Body of pancreas (tissue), 4 donors: ENCODE measurements around the gene SNX32. TPM values are rescaled to one million over a fixed set of nuclear protein-coding genes. Genes with fewer than 3 reads are reported as not detected.

Experiments
- ATAC-seq: fragments of 150-250 bp; one replicate; pipeline ENCODE4 v1.9.1; 2016
- DNase-seq, 4 donors: peaks; one replicate each; pipeline ENCODE4 v3.0.0-alpha.2; 2019
- H3K27ac ChIP-seq, 4 donors: fragments of 200-600 bp; sonication (generic); 1 replicate in 3 of 4; 2 replicates in 1 of 4; pipeline versions ENCODE4 v1.5.1 to v1.6.1; 2016 to 2019; ENCODE audit warnings: mild to moderate bottlenecking in 1 of 4, mixed read lengths in 1 of 4, moderate library complexity in 1 of 4
- H3K27me3 ChIP-seq, 2 donors: fragments of 200-600 bp; sonication (generic); one replicate each; pipeline ENCODE4 v1.6.0; 2016; ENCODE audit warnings: mild to moderate bottlenecking in 1 of 2
- H3K36me3 ChIP-seq, 2 donors: fragments of 200-600 bp; sonication (generic); replicated peaks in 1 of 2; 2 replicates each; pipeline ENCODE4 v1.5.1; 2016; ENCODE audit warnings: low read depth in 2 of 2; ENCODE audit not compliant: insufficient read depth in 1 of 2
- H3K4me1 ChIP-seq: fragments of 200-600 bp; sonication (generic); one replicate; pipeline ENCODE4 v1.6.0; 2016
- H3K4me3 ChIP-seq, 2 donors: fragments of 200-600 bp; sonication (generic); 1 replicate in 1 of 2; 2 replicates in 1 of 2; pipeline ENCODE4 v1.5.1; 2016 to 2019
- H3K9me3 ChIP-seq, 3 donors: fragments of 200-600 bp; sonication (generic); 1 replicate in 2 of 3; 2 replicates in 1 of 3; pipeline ENCODE4 v1.5.1; 2016
- CTCF ChIP-seq, 7 experiments: fragments of 450-650 bp in 4 of 7; fragments of 200-600 bp in 3 of 7; sonication (generic) in 3 of 7; IDR thresholded peaks; one replicate each; pipeline ENCODE4 v1.5.1; 2016 to 2019; ENCODE audit warnings: antibody characterized with exemption in 7 of 7
- POLR2A ChIP-seq, 3 donors: fragments of 450-650 bp; IDR thresholded peaks; one replicate each; pipeline ENCODE4 v1.6.1; 2016; ENCODE audit warnings: antibody characterized with exemption in 3 of 3, mild to moderate bottlenecking in 2 of 3
- WGBS, 2 donors: methylation state at CpG; one replicate each; pipeline ENCODE4 v1.1.5; 2017; 5-methylcytosine and 5-hydroxymethylcytosine counted together
- intact Hi-C: fragments of 100-400 bp; cut with DNase I; formaldehyde crosslinking; loops from one replicate; pipeline ENCODE4 v1.15.1; 2023
- total RNA-seq, 2 donors: library from RNA; depleted of rRNA; stranded (reverse); fragments of >200 nt; gene quantifications; one replicate each; pipeline ENCODE4 v1.1.0, GENCODE V29; 2016

SNX32 gene
- total RNA-seq, 2 donors from 2014 or later: 0.26 TPM; not detected in 1

DNA sequence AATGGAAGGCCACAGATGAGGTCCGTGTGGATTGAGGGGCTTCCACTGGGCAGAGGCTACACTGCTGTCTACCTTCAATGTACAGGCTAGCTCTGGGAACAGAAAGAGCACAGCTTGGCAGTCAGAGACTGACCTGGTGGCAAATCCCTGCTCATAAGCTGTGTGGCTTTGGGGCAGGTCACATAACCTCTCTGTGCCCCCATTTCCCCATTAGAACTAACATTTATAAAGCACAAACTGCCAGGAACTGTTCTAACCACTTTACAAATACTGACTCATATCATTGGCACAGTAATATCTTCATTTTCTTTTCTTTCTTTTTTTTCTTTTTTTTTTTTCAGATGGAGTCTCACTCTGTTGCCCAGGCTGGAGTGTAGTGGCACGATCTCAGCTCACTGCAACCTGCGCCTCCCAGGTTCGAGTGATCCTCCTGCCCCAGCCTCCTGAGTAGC, 63.3 kb downstream of the SNX32 start:
- intact Hi-C loops: no loop called here
- DNase-seq (no peak), ATAC-seq (no peak)
- peaks cover 17% of the 10 kb centered on the region for H3K4me1 ChIP-seq
- no peak for TF ChIP-seq POLR2A (IDR thresholded peaks at IDR 0.05)
- TF ChIP-seq CTCF (IDR thresholded peaks at IDR 0.05): no peak
- 87 to 88% methylated on average over 4 of the region's 4 CpGs for WGBS, 2 donors
- peaks cover 0 to 11% of the 10 kb centered on the region in 2 donors for H3K27me3 ChIP-seq
- H3K36me3 ChIP-seq: no peaks in the 10 kb centered on the region
- H3K4me3 ChIP-seq: no peak overlapping the region
- H3K9me3 ChIP-seq: no peaks in the 10 kb centered on the region
- no peak overlapping the region for H3K27ac ChIP-seq

DNA sequence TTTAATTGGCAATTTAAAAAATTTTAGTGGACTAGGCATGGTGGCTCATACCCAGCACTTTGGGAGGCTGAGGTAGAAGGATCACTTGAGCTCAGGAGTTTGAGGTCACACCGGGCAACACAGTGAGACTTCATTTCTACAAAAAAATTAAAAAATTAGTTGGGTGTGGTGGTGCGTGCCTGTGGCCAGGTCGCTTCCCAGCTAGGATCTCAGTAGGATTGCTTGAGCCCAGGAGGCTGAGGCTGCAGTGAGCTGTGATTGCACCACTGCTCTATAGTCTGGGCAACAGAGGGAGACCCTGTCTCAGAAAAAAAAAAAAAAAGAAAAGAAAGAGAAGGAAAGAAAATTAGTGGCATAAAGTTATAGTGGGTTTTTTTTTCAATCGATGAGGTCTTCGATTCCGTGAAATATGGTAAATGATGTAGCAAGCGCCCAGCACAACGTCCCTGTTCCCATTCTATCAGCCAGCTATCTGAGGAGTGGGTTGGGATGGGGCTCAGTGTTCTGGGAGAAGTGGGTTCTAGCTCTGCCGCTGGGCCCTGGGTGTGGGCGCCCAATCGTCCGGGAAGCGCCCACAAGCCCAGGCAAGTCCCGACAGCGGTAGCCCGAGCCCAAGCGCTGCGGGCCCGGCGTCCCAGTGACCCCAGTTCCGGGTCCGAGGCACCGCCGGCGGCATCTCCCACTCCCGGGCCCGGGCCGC, 65.0 kb downstream of the SNX32 start:
- WGBS, 2 donors: 52 to 65% methylated on average over 10 to 16 of the region's 28 CpGs
- Histone ChIP-seq H3K4me1 (peaks cover 14% of the 10 kb centered on the region), H3K27me3 (peaks cover 0 to 11% of the 10 kb centered on the region in 2 donors), H3K36me3 (no peaks in the 10 kb centered on the region), H3K9me3 (no peaks in the 10 kb centered on the region), H3K27ac (no peak overlapping the region), H3K4me3 (no peak overlapping the region)
- ATAC-seq: no peak
- no peak for TF ChIP-seq CTCF (IDR thresholded peaks at IDR 0.05)
- no peak for TF ChIP-seq POLR2A (IDR thresholded peaks at IDR 0.05)
- intact Hi-C loops: no loop called here
- no peak for DNase-seq

GRCh38 chr11:65899356-65900124, 65.8 kb downstream of the SNX32 start:
- 0 to 4% methylated on average over 3 to 77 of the region's 78 CpGs for WGBS, 2 donors
- H3K4me3 ChIP-seq: no peak overlapping the region
- H3K9me3 ChIP-seq: no peaks in the 10 kb centered on the region
- peak; percentile 45 to 58 (median 52) for DNase-seq
- H3K27me3 ChIP-seq: peaks cover 0 to 11% of the 10 kb centered on the region in 2 donors
- no peaks in the 10 kb centered on the region for H3K36me3 ChIP-seq
- H3K4me1 ChIP-seq: peaks cover 14% of the 10 kb centered on the region
- peak overlapping the region in 3 of 4 donors; percentile 24 to 66 (median 48) for H3K27ac ChIP-seq
- TF ChIP-seq CTCF (IDR thresholded peaks at IDR 0.05) (no peak), POLR2A (IDR thresholded peaks at IDR 0.05) (peak in 2 of 3 donors; percentile 9 to 12)
- peak; percentile 37 for ATAC-seq
- intact Hi-C loops: no loop called here

GRCh38 chr11:65900125-65900898, 66.5 kb downstream of the SNX32 start, which contains the start of gene FOSL1:
Gene FOSL1 (minus strand): TSS chr11:65900388. CDS start chr11:65900339, 49 bp downstream.
- WGBS, 2 donors: 2 to 14% methylated on average over 10 to 74 of the region's 80 CpGs
- intact Hi-C loops: no loop called here
- Histone ChIP-seq H3K27ac (peak within 1 kb of the TSS in 3 of 4 donors; percentile 24 to 66 (median 48)), H3K36me3 (no peaks in the 10 kb centered on the region), H3K27me3 (peaks cover 0 to 11% of the 10 kb centered on the region in 2 donors), H3K9me3 (no peaks in the 10 kb centered on the region), H3K4me3 (no peak within 1 kb of the TSS), H3K4me1 (peaks cover 14% of the 10 kb centered on the region)
- TF ChIP-seq POLR2A (IDR thresholded peaks at IDR 0.05): peak; percentile 39 to 71 (median 68)
- peak in 2 of 7 experiments; percentile 1 to 3 for TF ChIP-seq CTCF (IDR thresholded peaks at IDR 0.05)
- ATAC-seq (peak; percentile 91), DNase-seq (peak; percentile 86 to 94 (median 92))
